ENCODE measurements around the gene NUP214.

- TF ChIP-seq NFRKB (IDR thresholded peaks at IDR 0.05) (no peak), SP1 (IDR thresholded peaks at IDR 0.05) (no peak), ELF4 (IDR thresholded peaks at IDR 0.05) (no peak), BHLHE40 (IDR thresholded peaks at IDR 0.05; ENCODE audit: borderline replicate concordance) (no peak), TARDBP (IDR thresholded peaks at IDR 0.05) (no peak)
Observed at GRCh38 chr9:131240047-131240921, 114.9 kb downstream of the NUP214 start.
